GM19328 (cell line): ENCODE results near the gene TRNP1.
"Not testable (repeated sequence)": the region's sequence is repeated elsewhere in the genome, so short reads cannot be mapped to it uniquely, and the experiment has no call there.

ENCODE experiments used
- ATAC-seq: cut with Tn5 transposase; IDR thresholded peaks from one replicate; pipeline ENCODE4 v1.9.1; 2021; ENCODE audit warnings: mild to moderate bottlenecking, moderate library complexity; ENCODE audit not compliant: unreplicated experiment

TRNP1 gene

DNA sequence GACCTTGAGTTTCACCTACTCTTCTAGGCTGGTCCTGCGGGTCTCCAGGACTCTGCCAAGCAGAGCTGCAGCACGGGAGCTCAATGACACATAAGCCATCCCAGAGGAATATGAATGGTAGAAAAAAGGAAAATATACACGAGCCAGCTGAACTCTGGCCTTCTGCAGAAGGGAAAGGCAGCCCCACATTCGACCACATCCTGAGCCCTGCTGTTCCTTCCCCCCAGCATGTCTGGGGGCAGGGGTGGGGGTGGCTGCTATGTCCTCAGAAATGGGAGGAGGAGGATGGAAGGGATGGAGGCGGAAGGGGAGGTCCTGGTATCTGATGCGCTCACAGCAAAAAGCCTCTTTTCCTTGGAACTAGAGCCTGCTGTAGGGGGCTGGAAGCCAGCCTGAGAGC is 21.1 kb upstream of the TRNP1 start:
- ATAC-seq: no peak

DNA sequence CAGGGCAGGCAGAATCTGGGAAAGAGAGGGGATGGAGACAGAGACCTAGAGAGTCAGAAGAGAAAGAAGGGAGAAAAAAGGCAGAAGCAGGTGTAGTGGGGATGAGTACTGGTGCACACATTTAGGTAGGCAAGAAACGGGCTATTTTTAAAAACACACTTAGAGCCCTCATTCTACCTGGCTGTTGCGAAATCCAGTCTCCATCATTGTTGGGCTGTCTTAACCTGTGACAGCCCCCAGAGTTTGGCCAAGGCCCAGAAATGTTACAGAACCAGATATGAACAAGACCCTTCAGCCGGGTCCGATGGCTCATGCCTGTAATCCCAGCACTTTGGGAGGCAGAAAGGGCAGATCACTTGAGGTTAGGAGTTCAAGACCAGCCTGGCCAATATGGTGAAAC is 20.7 kb upstream of the TRNP1 start:
- ATAC-seq: no peak

DNA sequence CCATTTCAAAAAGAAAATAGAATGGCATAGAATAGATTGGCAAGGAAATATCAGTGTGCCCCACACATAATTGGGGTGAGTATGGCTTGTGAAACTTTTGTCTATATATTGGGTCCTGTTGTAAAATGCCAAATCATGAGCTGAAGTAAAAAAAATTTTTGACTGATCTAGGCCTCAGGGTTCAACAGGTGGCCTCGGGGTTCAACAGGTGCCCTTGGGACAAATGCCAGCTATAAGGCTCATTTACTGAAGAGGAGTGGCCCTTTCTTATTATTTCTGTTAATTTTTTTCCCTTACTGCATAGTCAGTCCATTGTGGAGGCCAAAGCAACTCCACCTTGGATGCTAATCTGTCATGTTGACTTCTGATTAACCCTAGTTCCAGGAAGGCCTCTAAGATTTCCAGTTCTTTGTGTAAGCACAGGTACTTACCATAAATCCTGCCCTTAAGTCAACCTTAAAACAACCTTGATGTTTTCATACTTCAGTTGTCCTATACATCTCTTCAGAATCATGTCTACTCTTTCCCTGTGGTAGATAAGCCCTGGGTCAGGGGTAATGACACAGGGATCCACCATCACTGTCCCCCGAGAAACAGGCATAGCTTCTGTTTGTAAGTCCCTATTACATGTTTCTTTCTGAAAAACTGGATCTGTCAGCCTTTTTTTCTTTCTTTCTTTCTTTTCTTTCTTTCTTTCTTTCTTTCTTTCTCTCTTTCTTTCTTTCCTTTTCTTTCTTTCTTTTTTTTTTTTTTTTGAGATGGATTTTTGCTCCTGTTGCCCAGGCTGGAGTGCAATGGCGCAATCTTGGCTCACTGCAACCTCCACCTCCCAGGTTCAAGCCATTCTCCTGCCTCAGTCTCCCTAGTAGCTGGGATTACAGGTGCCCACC is 16.6 kb upstream of the TRNP1 start:
- no peak for ATAC-seq

DNA sequence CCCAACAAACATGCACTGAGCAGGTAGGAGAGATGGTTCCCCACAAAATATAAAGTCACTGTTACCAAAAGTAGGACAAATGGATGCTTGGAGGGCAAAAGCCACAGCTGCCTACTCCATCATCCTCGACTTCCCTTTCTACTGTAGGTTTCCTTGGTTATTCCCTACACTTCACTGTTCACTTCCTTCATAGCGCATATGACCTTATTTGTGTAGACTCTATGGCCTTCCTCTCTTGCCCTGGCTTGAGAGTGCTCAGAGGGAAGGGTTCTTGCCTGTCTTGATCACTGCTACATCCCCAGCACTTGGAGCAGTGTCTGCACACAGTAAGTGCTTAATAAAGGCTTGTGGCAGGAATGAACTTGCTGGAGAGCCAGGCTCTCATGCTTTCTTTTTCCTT is 14.6 kb upstream of the TRNP1 start:
- ATAC-seq: no peak

DNA sequence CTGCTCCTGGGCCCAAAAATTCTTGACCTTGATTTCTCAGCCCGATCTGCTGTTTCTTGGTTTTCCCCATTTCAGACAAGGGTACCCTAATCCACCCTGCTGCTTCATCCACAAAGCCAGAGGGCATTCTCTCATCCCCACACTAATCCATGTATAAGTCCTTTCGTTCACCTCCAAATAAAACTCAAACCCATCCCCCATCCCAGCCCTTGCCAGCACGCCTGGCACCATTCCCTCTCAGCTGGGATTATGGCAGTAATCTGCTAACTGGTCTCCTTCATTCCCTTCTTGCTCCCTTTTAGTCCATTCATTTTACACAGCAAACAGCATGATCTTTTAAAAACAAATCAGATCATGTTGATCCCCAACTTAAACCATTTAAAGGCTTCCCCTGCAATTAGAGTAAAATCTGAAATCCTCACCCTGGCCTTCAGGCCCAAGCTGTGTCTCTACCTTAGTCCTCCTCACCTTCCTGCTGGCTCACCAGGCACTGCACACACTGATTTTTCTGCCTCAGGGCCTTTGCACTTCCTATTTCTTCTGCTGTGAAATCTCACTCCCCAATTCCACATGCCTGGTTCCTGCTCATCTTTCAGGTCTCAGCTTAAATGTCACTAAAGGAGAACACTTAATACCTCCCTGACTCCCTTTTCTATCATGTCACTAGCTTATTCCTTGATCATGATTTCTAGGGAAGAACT is 12.2 kb upstream of the TRNP1 start:
- no peak for ATAC-seq

DNA sequence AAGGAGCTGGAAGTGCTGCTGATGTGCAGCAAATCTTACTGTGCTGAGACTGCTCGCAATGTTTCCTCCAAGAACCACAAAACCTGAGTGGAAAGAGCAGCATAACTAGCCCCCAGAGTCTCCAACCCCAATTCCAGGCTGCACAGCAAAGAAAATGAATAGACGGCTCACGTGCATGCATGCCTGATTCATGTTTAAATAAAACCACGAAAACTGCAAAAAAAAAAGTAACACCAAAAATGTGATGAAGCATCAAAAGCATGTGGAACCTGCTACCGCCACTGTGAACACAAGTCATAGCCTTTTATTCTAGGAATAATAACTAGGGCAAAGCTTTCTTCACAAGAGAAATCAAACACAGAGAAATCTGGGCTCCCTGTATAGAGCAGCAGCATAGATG is 9.6 kb upstream of the TRNP1 start:
- ATAC-seq: no peak

DNA sequence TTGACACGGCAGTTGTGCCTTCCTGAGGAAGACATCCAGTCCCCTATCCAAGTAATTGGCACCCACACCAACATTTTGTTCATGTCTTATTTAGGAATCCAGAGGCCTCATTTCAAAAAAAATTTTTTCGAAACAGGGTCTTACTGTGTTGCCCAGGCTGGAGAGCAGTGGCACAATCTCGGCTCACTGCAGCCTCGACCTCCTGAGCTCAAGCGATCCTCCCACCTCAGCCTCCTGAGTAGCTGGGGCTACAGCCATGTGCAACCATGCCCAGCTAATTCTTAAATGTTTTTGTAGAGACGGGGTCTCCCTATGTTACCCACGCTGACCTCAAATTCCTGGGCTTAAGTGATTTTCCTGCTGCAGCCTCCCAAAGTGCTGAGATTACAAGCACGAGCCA is 9.2 kb upstream of the TRNP1 start:
- ATAC-seq: no peak

DNA sequence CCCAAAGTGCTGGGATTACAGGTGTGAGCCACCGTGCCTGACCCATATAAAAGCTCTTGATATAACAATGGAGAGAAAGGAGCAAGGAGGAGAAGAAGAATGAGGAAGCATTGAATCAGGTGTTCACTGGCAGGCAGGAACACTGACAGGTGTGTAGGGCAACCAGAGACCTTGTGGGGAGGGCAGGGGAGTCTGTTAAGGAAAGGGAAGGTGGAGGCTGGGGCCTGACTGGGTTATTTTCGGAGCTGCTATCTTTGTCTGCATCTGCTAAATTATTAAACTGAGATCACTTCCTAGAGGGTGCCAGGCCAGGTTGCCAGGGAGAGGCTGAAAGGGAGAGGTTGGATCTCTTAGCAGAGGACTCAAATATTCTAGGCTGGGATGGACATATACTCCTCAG is 6.8 kb upstream of the TRNP1 start:
- ATAC-seq: no peak

DNA sequence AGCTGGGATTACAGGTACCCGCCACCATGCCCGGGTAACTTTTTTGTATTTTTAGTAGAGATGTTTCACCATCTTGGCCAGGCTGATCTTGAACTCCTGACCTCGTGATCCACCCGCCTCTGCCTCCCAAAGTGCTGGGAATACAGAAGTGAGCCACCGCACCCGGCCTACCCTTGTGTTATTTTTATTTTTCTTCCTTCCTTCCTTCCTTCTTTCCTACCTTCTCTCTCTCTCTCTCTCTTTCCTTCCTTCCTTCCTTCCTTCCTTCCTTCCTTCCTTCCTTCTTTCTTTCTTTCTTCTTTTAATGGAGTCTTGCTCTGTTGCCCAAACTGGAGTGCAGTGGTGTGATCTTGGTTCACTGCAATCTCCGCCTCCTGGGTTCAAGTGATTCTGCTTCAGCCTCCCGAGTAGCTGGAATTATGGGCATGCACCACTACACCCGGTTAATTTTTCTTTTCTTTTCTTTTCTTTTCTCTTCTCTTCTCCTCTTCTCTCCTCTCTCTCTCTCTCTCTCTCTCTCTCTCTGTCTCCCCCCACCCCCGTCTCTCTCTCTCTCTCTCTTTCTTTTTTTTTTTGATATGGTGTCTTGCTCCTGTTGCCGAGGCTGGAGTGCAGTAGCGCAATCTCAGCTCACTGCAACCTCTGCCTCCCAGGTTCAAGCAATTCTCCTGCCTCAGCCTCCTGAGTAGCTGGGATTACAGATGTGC is 3.9 kb upstream of the TRNP1 start:
- not testable (repeated sequence) for ATAC-seq

DNA sequence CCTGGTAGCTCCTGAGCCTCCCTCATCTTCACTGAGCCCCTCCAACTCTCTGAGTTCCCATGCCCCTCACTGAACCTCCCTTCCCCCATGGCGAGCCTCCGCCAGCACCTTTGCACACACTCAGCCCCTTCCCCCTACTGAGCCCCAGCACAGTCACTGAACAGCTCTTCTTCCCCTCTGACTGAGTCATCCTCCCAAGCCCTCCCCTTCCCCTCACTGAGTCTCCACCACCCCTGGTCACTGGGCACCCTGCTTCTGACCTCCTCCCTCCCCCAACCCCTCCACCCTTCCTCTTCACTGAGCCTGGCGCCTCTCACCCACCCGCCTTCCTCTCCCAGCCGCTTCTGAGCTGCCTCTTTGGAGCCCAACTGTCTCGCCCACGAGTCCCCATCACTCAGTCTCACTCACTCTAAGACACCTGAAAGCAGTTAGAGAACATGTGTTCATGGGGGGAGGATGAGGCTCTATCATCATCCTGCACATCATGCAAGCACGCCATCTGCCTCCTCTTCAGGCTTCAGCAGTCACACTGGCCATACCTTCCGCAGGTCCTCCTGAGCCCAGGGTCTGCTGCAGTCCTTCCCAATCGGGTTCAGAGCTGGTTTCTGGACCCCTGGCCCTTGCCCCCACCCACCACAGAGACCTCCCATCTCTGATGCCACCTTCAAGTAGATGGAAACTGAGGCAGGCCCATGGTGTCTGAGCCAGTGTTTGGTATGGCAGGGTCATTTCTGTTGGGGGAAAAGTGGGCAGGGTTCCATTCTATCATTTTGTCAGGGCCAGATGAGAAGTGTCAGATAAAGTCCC is 2.0 kb upstream of the TRNP1 start:
- no peak for ATAC-seq

DNA sequence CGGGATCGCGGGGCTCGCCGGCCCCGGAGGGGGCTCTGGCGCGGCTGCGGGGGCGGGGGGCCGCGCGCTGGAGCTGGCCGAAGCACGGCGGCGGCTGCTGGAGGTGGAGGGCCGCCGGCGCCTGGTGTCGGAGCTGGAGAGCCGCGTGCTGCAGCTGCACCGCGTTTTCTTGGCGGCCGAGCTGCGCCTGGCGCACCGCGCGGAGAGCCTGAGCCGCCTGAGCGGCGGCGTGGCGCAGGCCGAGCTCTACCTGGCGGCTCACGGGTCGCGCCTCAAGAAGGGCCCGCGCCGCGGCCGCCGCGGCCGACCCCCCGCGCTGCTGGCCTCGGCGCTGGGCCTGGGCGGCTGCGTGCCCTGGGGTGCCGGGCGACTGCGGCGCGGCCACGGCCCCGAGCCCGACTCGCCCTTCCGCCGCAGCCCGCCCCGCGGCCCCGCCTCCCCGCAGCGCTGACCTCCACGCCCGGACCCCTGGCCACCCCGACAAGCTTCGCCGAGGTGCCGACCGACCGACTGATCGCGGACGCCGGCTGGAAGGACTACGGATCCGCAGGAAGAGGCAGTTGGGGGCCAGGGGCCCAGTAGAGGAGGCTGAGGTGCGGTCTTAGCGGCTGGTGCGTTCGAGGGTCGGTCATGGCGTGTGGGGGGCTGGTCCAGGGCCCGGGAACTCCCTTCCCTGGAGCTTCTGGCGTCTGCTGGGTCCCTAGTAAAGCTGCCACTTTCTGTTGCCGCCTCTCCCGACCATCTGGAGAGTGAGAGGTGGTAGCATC is 711 bp downstream of the TRNP1 start:
- no peak for ATAC-seq

DNA sequence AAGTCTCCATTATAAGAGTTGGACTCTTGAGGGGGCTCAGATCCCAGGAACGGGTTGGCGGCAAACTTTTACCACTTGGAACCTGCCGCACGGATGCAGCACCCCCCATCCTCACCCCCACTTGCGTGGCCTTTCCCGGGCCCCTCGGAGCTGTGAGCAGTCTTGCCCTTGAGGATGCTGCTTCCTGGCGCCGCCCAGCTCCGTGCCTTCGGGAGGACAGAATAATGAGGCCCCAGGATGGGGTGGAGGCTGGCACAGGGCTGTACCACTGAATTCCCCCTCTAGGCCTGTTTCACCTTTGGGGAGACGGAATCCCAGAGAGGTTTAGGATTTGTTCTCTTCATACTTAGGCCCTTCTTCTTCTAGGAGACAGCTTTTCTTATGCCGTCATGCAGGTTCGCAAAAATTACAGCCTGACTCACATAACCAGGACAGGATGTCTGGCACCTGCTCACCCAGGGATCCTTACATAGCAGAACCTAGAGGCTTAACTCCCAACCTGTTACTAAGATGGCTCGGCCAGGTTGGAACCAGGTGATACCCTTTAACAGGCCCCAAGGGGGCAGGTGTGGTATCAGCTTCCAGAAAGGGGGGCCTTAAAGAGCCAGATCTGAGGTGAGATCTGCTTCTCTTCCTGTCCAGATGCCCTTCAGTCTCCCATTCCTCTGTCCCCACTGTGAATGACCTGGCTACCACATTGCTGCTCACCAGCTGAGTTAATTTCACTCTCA is 1.5 kb downstream of the TRNP1 start:
- no peak for ATAC-seq

DNA sequence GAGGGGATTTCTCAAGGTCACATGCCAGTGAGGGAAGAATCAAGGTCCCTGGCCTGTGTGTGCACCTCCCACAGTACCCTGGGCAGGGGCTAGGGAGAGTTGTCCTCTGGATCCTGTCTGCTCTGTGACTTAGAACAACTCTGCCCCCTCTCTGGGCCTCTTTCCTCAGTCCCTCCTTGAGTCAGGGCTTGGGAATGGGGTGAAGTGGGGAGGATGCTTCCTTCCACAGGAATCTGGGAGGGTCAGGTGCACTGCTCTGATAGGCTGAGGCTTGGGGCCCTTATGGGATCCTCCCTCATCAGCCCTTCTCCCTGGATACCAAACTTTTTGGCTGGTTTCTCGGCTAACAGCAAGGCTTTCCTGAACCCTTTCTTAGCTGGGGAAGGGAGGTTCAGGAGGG is 2.5 kb downstream of the TRNP1 start:
- no peak for ATAC-seq

DNA sequence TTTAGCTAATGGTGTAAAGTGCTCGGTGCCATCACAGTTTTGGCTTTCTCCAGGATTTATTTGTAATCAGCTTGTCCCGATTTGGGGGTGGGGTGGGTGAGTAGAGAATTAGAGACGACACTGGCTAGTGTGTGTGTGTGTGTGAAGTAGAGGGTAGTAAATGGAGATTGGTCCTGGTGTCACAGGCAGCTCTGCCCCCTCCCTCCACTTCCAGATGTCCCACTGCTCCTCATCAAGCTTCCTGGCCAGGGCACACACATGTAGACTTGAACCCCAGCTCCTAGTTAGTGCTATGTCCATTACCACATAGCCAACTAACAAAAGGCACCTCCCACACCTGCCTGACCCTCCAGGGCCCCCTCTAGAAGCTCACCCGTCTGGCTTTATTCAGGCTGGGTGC is 3.2 kb downstream of the TRNP1 start:
- no peak for ATAC-seq

DNA sequence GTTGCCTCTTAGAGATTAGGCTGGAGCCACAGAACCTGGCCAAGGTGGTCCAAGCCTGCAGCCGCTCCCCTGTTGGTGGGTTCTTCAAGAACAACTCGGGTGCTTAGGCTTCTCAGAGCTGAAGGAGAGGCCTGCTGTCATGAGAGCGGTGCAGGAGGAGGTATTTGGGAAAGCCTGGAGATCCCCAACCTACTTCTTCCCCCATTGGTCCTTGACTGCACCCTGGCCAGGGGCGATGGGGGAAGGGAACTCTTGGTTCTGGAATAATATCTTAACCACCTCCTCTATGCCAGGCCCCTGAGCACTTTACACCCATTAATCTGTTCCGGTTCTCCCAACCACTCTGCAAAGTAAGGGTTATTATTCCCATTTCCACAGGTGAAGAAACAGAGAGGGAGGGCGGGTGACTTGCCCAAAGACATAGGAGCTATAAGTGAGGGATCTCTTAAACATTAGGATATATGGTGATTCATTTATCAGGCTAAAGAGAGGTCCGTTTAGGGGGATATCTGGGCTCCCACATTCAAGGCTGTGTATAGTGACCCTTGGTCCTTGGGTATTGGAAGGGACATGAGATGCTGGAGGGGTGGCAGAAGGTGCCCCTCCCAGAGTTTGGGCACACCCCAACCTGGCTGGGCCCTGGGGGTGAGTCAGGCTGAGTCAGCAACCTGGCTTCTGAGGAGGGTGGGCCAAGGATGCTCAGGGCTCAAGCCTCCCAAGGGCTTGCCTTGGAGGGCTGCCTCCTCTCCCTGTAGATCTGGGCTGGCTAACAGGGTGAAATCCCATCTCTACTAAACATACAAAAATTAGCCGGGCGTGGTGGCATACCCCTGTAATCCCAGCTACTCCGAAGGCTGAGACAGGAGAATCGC is 5.2 kb downstream of the TRNP1 start:
- no peak for ATAC-seq

DNA sequence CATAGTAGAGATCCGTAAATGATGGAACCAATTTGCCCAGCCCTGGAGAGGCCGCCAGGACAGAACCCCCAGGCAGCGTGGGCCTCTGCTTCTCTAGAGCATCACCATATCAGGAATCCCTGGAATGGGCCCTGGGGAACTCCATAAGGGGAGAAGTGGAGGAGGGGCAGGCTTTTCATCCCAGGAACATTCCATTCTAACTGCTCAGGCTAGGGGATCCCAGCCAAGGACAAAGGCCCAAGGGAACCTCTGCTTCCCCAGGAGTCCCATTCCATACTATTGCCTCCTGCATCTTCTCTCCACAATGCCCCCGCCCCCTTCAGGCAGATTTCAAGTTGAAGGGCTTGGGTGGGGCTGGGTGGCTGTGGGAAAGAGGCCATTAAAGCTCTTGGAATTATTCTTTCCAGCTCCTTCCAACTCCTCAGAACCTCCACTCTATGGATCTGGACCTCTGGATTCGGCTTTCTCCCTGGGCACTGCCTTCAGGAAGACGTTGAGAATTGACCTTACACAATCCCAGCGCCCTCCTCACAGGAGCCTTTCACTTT is 6.0 kb downstream of the TRNP1 start:
- ATAC-seq: no peak

DNA sequence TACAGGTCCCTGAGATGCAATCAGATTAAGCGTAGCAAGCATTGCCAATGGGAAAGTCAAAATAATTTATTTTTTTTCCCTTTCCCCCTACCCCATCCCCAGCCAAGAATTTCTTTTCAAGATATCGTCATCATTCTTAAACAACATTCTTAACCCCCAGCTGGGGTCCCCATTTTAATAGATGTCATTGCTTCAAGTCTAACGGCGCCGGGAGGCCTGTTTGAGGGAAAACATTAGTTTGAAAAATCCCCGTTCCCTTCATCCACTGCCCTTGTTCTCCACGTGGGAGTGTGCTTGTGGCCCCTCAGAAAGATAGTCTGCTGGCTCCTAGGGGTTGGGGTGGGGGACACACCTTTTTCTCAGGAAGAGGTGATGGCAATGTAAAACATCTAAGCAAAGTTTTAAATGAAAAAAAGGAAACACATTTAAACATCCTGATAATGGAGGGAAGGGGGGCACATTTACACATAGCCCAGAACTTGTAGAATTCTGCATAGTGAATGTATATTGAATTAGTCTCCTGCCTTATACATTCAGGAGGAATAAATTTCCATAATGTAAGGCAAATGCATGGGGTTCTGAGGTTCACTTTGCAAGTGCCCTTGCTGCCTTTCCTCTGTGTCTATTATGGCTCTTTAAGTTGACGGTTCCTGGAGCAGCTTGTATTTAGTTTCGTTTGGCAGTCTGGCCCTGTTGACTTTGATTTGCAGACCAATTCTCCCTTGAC is 6.8 kb downstream of the TRNP1 start:
- no peak for ATAC-seq
